WERI-Rb-1 (cell line): ENCODE data around the gene BPIFB2.

ENCODE experiments used
- DNase-seq: peaks from one replicate; pipeline ENCODE4 v3.0.0-alpha.2; 2020
- H3K27ac ChIP-seq: fragments of 250-450 bp; sonication (Bioruptor Pico); 2 replicates; pipeline ENCODE4 v1.5.1; 2020; ENCODE audit warnings: mild to moderate bottlenecking, moderate library complexity
- H3K27me3 ChIP-seq: fragments of 250-450 bp; sonication (Bioruptor Pico); 2 replicates; pipeline ENCODE4 v1.5.1; 2021; ENCODE audit warnings: mild to moderate bottlenecking, low read depth, moderate library complexity; ENCODE audit not compliant: insufficient read depth, severe bottlenecking
- H3K36me3 ChIP-seq: fragments of 250-450 bp; sonication (Bioruptor Pico); 2 replicates; pipeline ENCODE4 v1.5.1; 2020; ENCODE audit warnings: mild to moderate bottlenecking, moderate library complexity
- H3K4me3 ChIP-seq: 2 replicates; pipeline ENCODE4 v1.5.1; 2011; ENCODE audit warnings: low read depth, mild to moderate bottlenecking, control low read depth, low read length
- H3K9me3 ChIP-seq: fragments of 250-450 bp; sonication (Bioruptor Pico); 2 replicates; pipeline ENCODE4 v1.5.1; 2021; ENCODE audit warnings: mild to moderate bottlenecking, moderate library complexity; ENCODE audit not compliant: severe bottlenecking
- CTCF ChIP-seq: IDR thresholded peaks from 2 replicates; pipeline ENCODE4 v1.5.1; 2011; ENCODE audit warnings: low read depth, mild to moderate bottlenecking, control low read depth, inconsistent platforms, low read length

BPIFB2 gene

GRCh38 chr20:33007376-33008335 lies at the start of gene BPIFB2:
TSS of gene BPIFB2 (plus strand) at chr20:33007704. CDS start at chr20:33008575, 871 bp downstream.
- Histone ChIP-seq H3K36me3 (no peaks in the 10 kb centered on the region), H3K9me3 (peaks cover 5% of the 10 kb centered on the region), H3K27ac (no peak within 1 kb of the TSS), H3K4me3 (no peak within 1 kb of the TSS), H3K27me3 (no peaks in the 10 kb centered on the region)
- no peak for DNase-seq
- TF ChIP-seq CTCF = no peak

GRCh38 chr20:32958574-32958973 lies 48.9 kb upstream of the BPIFB2 start:
- Histone ChIP-seq H3K9me3 (peaks cover 12% of the 10 kb centered on the region), H3K27ac (no peak overlapping the region), H3K36me3 (no peaks in the 10 kb centered on the region), H3K4me3 (no peak overlapping the region), H3K27me3 (no peaks in the 10 kb centered on the region)
- no peak for DNase-seq
- TF ChIP-seq CTCF = no peak

GRCh38 chr20:32959351-32960221 lies 47.9 kb upstream of the BPIFB2 start:
- Histone ChIP-seq H3K27me3 (no peaks in the 10 kb centered on the region), H3K4me3 (no peak overlapping the region), H3K9me3 (peaks cover 12% of the 10 kb centered on the region), H3K27ac (no peak overlapping the region), H3K36me3 (no peaks in the 10 kb centered on the region)
- DNase-seq = no peak
- no peak for TF ChIP-seq CTCF

- no peak overlapping the region for H3K27ac ChIP-seq
- no peak for TF ChIP-seq CTCF
- no peak for DNase-seq
- no peak overlapping the region for H3K4me3 ChIP-seq
- peaks cover 10% of the 10 kb centered on the region for H3K9me3 ChIP-seq
- no peaks in the 10 kb centered on the region for H3K36me3 ChIP-seq
- H3K27me3 ChIP-seq = no peaks in the 10 kb centered on the region
These were observed 47.3 kb upstream of the BPIFB2 start for GRCh38 chr20:32960222-32960518.

- Histone ChIP-seq H3K4me3 (no peak overlapping the region), H3K36me3 (no peaks in the 10 kb centered on the region), H3K27me3 (no peaks in the 10 kb centered on the region), H3K27ac (no peak overlapping the region), H3K9me3 (peaks cover 10% of the 10 kb centered on the region)
- no peak for TF ChIP-seq CTCF
- DNase-seq = no peak
These were observed 46.4 kb upstream of the BPIFB2 start for GRCh38 chr20:32960849-32961731.
